Frontal cortex (tissue), 4 donors: ENCODE results near the gene RELL1. TPM values are rescaled to one million over a fixed set of nuclear protein-coding genes. Genes with fewer than 3 reads are reported as not detected.
"Not testable (repeated sequence)": the region's sequence is repeated elsewhere in the genome, so short reads cannot be mapped to it uniquely, and the experiment has no call there.

Experiments
- DNase-seq, 2 donors: peaks; one replicate each; pipeline ENCODE4 v3.0.0; 2012; ENCODE audit warnings: low spot score in 2 of 2
- FAIRE-seq: peaks from 2 replicates; lab custom pipeline; 2012; peaks lifted over from hg19 to GRCh38; lab: Jason Lieb, UNC
- total RNA-seq: library from RNA; depleted of rRNA; stranded (reverse); fragments of >200 nt; gene quantifications from one replicate; pipeline ENCODE4 v1.2.3, GENCODE V29; 2014
- donor health status: control.
- donor health status: control.
- donor health status: control.

Gene RELL1
- total RNA-seq, 1 donor from 2014 or later, result 38.7 TPM

DNA sequence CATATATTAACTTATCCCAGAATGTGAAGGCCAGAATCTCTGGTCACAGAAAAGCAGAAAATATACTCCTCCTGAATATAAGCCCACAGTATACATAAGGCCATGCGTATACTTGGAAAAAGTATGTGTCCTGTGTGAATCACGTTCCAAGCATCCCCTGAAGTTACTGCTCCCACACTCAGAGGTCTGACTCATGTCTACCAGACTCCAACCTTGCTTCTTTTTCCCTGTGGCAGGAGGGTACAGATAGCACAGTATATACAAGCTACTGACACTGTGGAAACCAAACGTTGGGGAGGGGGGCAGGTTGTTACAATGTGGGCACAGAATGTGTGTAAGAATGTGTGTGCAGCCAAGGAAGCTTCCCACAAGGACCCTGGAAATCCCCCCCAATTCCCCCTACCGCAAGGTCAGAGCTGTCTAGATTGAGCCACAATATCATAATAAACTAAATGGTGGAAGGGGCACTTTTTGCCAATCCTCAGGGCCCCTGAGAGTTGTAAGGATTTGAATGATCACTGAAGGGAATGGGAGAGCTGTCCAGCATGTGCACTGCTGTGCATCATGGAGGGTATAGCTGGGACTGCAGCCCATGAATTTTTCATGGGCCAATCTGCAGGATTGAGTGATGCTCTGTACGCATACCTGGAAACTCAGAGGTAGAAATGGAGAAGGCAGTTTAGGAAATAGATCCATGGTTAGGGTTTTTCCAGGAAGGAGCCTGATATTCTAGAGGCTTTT, 7.4 kb upstream of the RELL1 start:
- DNase-seq (no peak), FAIRE-seq (no peak)

GRCh38 chr4:37693030-37693429, 6.9 kb upstream of the RELL1 start:
- DNase-seq, result no peak
- FAIRE-seq, result no peak

- no peak for DNase-seq
- FAIRE-seq, result no peak
These were observed 4.8 kb upstream of the RELL1 start for GRCh38 chr4:37690976-37691375.

GRCh38 chr4:37689353-37690095, 3.3 kb upstream of the RELL1 start:
- FAIRE-seq, result no peak

GRCh38 chr4:37687681-37688080, 1.5 kb upstream of the RELL1 start:
- DNase-seq, result no peak

More at GRCh38 chr4:37689353-37690095, 3.3 kb upstream of the RELL1 start:
- no peak for DNase-seq

DNA sequence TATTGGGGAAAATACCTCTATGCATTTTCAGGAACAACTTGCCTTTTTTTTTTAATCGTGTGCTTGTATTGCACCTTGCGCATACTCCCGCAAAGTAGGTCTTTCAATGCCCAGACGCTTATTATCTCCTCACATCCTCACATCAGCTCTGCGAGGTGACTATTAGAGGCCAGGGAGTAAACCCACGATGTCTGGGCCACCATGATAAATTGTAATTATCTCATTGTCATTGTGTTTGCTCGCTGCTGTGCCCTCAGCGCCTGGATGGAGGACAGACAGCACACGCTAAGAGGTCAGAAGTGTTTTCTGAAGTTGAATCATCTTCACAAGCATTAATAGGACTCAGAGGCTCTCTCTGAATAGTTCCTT, 1.0 kb upstream of the RELL1 start:
- FAIRE-seq (no peak), DNase-seq (no peak)

More at GRCh38 chr4:37687681-37688080, 1.5 kb upstream of the RELL1 start:
- no peak for FAIRE-seq

- FAIRE-seq (no peak), DNase-seq (peak in 1 of 2 donors; percentile 38)
These were observed 278 bp downstream of the RELL1 start for GRCh38 chr4:37685823-37686372.

- FAIRE-seq (no peak), DNase-seq (no peak)
These were observed 884 bp downstream of the RELL1 start for GRCh38 chr4:37685161-37685822.

DNA sequence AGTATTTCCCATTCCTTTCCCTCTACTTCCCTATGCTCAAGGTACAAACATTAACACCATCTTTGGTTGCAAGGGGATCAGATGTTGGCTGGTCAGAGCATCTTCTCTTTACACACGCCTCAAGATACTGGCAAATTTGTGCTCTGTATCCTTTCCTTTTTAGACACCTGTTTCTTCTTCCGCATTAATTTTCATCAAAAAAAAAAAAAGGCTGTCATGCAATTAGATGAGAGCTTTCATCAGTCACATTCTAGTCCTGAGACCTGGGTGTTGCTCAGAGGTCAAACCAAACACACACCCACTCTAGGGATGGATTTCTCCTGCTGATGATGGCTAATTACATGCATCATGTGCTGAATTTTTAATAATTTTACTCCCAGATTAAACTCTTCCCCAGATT, 2.0 kb downstream of the RELL1 start:
- FAIRE-seq (no peak), DNase-seq (no peak)

- FAIRE-seq (no peak), DNase-seq (no peak)
These were observed 3.3 kb downstream of the RELL1 start for GRCh38 chr4:37682701-37683401.

DNA sequence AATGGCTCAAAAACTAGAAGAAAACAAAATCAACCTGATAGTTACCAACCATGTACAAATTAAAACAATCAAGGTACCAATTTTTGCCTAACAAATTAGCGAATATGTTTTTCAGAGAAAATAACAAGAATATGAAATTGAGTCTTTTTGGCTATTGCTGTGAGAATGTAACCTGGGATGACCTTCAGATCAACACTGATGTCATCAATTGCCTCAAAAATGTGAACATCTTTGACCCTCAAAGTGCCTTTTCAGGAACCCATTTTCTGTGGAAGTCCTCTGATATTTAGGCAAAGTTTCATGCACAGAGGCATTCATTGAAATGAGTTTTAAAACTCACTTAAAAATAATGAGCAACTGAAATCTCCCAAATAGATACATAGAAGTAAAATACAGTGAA, 6.1 kb downstream of the RELL1 start:
- FAIRE-seq, result no peak
- no peak for DNase-seq

GRCh38 chr4:37679301-37679700, 6.9 kb downstream of the RELL1 start:
- DNase-seq (no peak), FAIRE-seq (no peak)

- DNase-seq, result no peak
- no peak for FAIRE-seq
These were observed 7.6 kb downstream of the RELL1 start for GRCh38 chr4:37678624-37679023.

DNA sequence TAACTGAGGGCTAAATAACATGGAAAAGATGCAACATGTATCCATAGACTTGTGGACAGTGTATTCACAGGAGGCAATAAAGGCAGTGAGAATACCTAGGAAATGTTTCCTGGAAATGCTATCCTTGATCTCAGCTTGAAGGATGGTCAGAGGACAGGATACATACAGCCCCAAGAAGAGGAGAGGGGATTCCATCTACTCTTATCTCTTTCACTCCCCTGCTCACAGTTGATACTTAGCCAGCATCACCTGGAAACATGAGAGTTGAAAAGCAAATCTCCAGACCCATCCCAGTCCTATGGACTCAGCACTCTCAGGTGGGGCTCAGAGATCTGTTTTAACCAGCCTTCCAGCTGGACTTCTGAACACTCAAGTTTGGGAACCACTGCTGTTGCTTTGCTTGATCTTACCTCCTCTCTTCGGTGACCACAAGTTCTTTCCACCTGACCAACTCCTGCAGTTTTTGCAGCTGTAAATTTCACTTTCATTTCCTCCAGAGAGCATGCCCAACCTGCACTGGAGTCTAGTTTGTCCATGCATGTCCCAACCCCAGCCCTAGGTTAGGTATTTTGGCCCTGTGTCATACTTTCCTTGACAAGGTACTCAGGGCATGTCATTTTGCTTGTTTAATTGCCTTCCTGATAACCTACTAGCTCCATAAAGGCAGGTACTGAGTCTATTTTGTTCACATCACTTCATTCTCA, 10.4 kb downstream of the RELL1 start:
- DNase-seq (no peak), FAIRE-seq (no peak)

DNA sequence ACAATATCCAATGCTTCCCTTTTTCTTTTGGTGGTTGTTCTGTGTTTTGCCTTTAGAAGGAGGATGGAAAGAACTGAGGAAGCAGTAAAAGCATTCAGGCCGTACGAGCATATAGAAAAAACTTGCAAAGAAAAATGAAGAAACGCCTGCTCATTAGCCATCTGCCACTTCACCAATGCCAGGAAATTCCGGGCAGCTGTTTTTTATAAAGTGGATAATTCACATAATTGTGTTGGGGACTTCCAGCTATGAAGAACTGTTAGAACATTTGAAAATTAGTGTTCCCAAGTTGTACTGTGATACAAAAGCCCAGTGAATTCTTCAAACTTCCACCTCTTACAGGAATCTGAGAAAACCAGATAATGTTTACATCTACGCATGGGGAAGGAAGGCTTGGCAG, 11.7 kb downstream of the RELL1 start:
- no peak for DNase-seq
- FAIRE-seq, result no peak

GRCh38 chr4:37673538-37674192, 12.5 kb downstream of the RELL1 start:
- FAIRE-seq, result no peak
- no peak for DNase-seq

DNA sequence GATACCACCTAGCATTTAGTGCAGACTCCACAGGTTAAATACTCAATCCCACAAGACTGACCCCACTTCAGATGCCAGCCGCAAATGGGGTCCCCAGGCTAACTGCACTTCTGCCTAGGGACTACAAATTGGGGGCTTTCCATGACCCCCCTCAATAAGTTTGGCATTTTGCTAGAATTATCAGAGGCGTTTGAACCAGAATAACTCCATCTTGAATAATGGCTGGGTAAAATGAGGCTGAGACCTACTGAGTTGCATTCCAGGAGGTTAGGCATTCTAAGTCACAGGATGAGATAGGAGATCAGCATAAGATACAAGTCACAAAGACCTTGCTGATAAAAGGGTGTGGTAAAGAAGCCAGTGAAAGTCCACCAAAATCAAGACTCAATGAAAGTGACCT, 15.1 kb downstream of the RELL1 start:
- no peak for DNase-seq
- no peak for FAIRE-seq

- FAIRE-seq (no peak), DNase-seq (no peak)
These were observed 15.9 kb downstream of the RELL1 start for GRCh38 chr4:37670249-37670648.

DNA sequence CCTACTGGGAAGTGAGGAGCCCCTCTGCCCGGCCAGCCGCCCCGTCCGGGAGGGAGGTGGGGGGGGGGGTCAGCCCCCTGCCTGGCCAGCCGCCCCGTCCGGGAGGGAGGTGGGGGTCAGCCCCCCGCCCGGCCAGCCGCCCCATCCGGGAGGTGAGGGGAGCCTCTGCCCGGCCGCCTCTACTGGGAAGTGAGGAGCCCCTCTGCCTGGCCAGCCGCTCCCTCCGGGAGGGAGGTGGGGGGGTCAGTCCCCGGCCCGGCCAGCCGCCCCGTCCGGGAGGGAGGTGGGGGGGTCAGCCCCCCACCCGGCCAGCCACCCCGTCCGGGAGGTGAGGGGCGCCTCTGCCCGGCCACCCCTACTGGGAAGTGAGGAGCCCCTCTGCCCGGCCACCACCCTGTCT, 17.1 kb downstream of the RELL1 start:
- not testable (repeated sequence) for DNase-seq

More for the DNA sequence above, 17.1 kb downstream of the RELL1 start:
- not testable (repeated sequence) for FAIRE-seq
